ENCODE data around the gene FBXL17.

FBXL17 gene

GRCh38 chr5:108003178-108003577, 378.7 kb downstream of the FBXL17 start:
- Histone ChIP-seq H3K9ac (ENCODE audit: low read length) (no peak overlapping the region), H4K20me1 (ENCODE audit: insufficient read depth, low read length) (no peaks in the 10 kb centered on the region), H3K79me2 (ENCODE audit: low read length) (no peaks in the 10 kb centered on the region), H2AFZ (ENCODE audit: low read depth, low read length) (no peak overlapping the region), H3K27me3 (ENCODE audit: low read depth, low read length) (no peaks in the 10 kb centered on the region), H3K27ac (ENCODE audit: low read length) (no peak overlapping the region), H3K9me3 (ENCODE audit: insufficient read depth, low read length) (no peaks in the 10 kb centered on the region), H3K4me2 (ENCODE audit: low read length) (peak overlapping the region; percentile 46), H3K36me3 (replicated peaks; ENCODE audit: low read depth, low read length) (no peaks in the 10 kb centered on the region), H3K4me3 (ENCODE audit: low read length) (no peak overlapping the region), H3K4me1 (ENCODE audit: low read length) (peaks cover 11% of the 10 kb centered on the region)
- no peak for TF ChIP-seq EZH2phosphoT487 (IDR thresholded peaks at IDR 0.05; ENCODE audit: low read depth)
- no peak for TF ChIP-seq CTCF (IDR thresholded peaks at IDR 0.05; ENCODE audit: low read depth, low read length)

DNA sequence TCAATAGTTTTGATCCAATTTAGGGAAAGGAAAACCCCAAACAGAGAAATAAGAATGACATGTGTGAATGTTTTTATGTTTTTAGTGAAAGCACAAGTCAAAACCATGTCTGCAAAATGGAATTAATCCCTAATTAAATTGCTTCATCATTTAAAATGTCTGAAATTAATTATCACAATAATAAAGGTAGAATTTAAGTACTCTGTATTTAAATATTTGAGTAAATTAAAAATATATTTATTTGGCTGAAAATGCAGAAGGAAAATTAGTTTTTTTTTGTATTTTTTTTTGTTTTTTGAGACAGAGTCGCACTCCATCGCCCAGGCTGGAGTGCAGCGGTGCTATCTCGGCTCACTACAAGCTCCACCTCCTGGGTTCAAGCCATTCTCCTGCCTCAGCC, 380.7 kb downstream of the FBXL17 start:
- no peaks in the 10 kb centered on the region for H3K27me3 ChIP-seq (ENCODE audit: low read depth, low read length)
- no peaks in the 10 kb centered on the region for H3K36me3 ChIP-seq (replicated peaks; ENCODE audit: low read depth, low read length)
- H4K20me1 ChIP-seq (ENCODE audit: insufficient read depth, low read length) = no peaks in the 10 kb centered on the region
- H3K4me3 ChIP-seq (ENCODE audit: low read length) = no peak overlapping the region
- no peaks in the 10 kb centered on the region for H3K79me2 ChIP-seq (ENCODE audit: low read length)
- TF ChIP-seq CTCF (IDR thresholded peaks at IDR 0.05; ENCODE audit: low read depth, low read length) (no peak), EZH2phosphoT487 (IDR thresholded peaks at IDR 0.05; ENCODE audit: low read depth) (no peak)
- no peak overlapping the region for H2AFZ ChIP-seq (ENCODE audit: low read depth, low read length)
- no peak overlapping the region for H3K27ac ChIP-seq (ENCODE audit: low read length)
- no peaks in the 10 kb centered on the region for H3K9me3 ChIP-seq (ENCODE audit: insufficient read depth, low read length)
- no peak overlapping the region for H3K4me2 ChIP-seq (ENCODE audit: low read length)
- no peak overlapping the region for H3K9ac ChIP-seq (ENCODE audit: low read length)
- H3K4me1 ChIP-seq (ENCODE audit: low read length) = peaks cover 11% of the 10 kb centered on the region

DNA sequence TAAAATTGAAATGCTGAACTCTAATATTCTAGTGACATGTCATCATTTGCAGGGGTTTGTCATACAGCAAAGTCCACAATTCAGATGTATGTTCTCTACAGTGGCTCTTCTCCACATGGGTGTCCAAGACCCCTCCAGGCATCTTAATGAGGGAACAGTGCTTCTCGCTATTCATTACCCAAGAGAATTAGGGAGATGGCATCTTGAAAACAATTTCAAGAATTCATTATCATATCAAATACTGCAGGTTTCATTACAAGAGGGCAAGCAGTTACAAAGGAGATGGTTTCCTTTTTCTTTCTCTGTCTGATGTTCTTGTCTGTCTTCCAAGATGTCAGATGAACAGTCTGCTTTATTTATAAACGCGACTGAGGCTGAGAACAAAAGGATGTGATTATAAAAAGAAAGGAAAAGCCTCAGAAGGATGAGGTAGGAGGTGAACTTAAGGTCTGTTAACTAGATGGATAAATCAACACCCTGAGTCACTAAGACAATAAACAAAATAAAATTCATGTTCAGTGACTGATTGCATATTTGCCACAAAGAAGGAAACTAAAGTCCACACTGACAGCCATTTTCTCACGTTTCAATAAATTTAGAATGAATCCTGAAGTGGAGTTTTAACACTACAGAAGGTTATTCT, 384.4 kb downstream of the FBXL17 start:
- Histone ChIP-seq H4K20me1 (ENCODE audit: insufficient read depth, low read length) (no peaks in the 10 kb centered on the region), H3K9me3 (ENCODE audit: insufficient read depth, low read length) (no peaks in the 10 kb centered on the region), H3K9ac (ENCODE audit: low read length) (no peak overlapping the region), H3K4me2 (ENCODE audit: low read length) (no peak overlapping the region), H3K27me3 (ENCODE audit: low read depth, low read length) (no peaks in the 10 kb centered on the region), H3K79me2 (ENCODE audit: low read length) (no peaks in the 10 kb centered on the region), H3K36me3 (replicated peaks; ENCODE audit: low read depth, low read length) (no peaks in the 10 kb centered on the region), H3K27ac (ENCODE audit: low read length) (no peak overlapping the region), H2AFZ (ENCODE audit: low read depth, low read length) (no peak overlapping the region), H3K4me1 (ENCODE audit: low read length) (peaks cover under 1% of the 10 kb centered on the region; the same call in 1 of the 2 replicates), H3K4me3 (ENCODE audit: low read length) (no peak overlapping the region)
- TF ChIP-seq EZH2phosphoT487 (IDR thresholded peaks at IDR 0.05; ENCODE audit: low read depth) = no peak
- TF ChIP-seq CTCF (IDR thresholded peaks at IDR 0.05; ENCODE audit: low read depth, low read length) = no peak

DNA sequence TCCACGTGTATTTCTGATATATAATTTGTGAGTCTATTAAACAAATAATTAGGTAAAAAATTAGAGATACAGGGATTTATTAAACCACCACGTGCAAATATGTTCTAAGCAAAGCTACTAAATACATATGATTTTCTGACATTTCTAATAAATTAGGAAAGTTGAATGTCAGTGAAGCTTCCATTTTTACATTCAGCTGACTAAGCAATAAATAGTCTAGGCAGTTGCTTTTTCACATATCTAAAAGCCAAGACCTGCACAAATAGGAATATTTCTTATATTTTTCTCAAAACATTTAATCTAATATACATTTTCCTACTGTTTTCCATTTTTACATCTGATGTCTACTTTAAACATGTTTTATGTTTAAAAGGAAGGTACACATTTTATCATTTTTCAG, 388.6 kb downstream of the FBXL17 start:
- Histone ChIP-seq H3K27ac (ENCODE audit: low read length) (no peak overlapping the region), H3K4me2 (ENCODE audit: low read length) (no peak overlapping the region), H3K4me3 (ENCODE audit: low read length) (no peak overlapping the region), H4K20me1 (ENCODE audit: insufficient read depth, low read length) (no peaks in the 10 kb centered on the region), H3K36me3 (replicated peaks; ENCODE audit: low read depth, low read length) (no peaks in the 10 kb centered on the region), H3K9ac (ENCODE audit: low read length) (no peak overlapping the region), H3K9me3 (ENCODE audit: insufficient read depth, low read length) (no peaks in the 10 kb centered on the region), H3K79me2 (ENCODE audit: low read length) (no peaks in the 10 kb centered on the region), H3K27me3 (ENCODE audit: low read depth, low read length) (no peaks in the 10 kb centered on the region), H3K4me1 (ENCODE audit: low read length) (no peaks in the 10 kb centered on the region), H2AFZ (ENCODE audit: low read depth, low read length) (no peak overlapping the region)
- TF ChIP-seq CTCF (IDR thresholded peaks at IDR 0.05; ENCODE audit: low read depth, low read length) (no peak), EZH2phosphoT487 (IDR thresholded peaks at IDR 0.05; ENCODE audit: low read depth) (no peak)

Data from OCI-LY3 (cell line).